Esophagus muscularis mucosa (tissue), 4 donors: ENCODE data around the gene ST8SIA6. TPM values are rescaled to one million over a fixed set of nuclear protein-coding genes. Genes with fewer than 3 reads are reported as not detected.

Source experiments
- DNase-seq: peaks from one replicate; pipeline ENCODE4 v3.0.0-alpha.2; 2017; ENCODE audit errors: extremely low spot score
- H3K27ac ChIP-seq, 4 donors: fragments of 200-600 bp; sonication (generic); replicated peaks in 1 of 4; 1 replicate in 3 of 4; 2 replicates in 1 of 4; pipeline ENCODE4 v1.5.1; 2016 to 2019; ENCODE audit warnings: mild to moderate bottlenecking in 1 of 4
- H3K27me3 ChIP-seq, 4 donors: fragments of 200-600 bp; sonication (generic); one replicate each; pipeline versions ENCODE4 v1.5.1 to v1.6.0; 2016 to 2019
- H3K36me3 ChIP-seq, 4 donors: fragments of 200-600 bp; sonication (generic); one replicate each; pipeline ENCODE4 v1.5.1; 2016 to 2019
- H3K4me1 ChIP-seq, 4 donors: fragments of 200-600 bp; sonication (generic); one replicate each; pipeline ENCODE4 v1.5.1; 2016 to 2019
- H3K4me3 ChIP-seq, 4 donors: fragments of 200-600 bp; sonication (generic); 1 replicate in 2 of 4; 2 replicates in 2 of 4; pipeline ENCODE4 v1.5.1; 2016 to 2019; ENCODE audit warnings: mild to moderate bottlenecking in 4 of 4, moderate library complexity in 1 of 4
- H3K9me3 ChIP-seq, 4 donors: fragments of 200-600 bp; sonication (generic); 1 replicate in 3 of 4; 2 replicates in 1 of 4; pipeline ENCODE4 v1.5.1; 2016 to 2019
- CTCF ChIP-seq, 3 experiments: fragments of 200-600 bp in 2 of 3; fragments of 450-650 bp in 1 of 3; sonication (generic) in 2 of 3; IDR thresholded peaks; one replicate each; pipeline ENCODE4 v1.5.1; 2017 to 2019; ENCODE audit warnings: antibody characterized with exemption in 3 of 3, mild to moderate bottlenecking in 2 of 3, moderate library complexity in 1 of 3
- EP300 ChIP-seq: sonication (generic); formaldehyde crosslinking; IDR thresholded peaks from one replicate; pipeline ENCODE4 v1.6.1; 2017; ENCODE audit warnings: antibody characterized with exemption
- POLR2A ChIP-seq: fragments of 450-650 bp; IDR thresholded peaks from one replicate; pipeline ENCODE4 v1.6.1; 2017; ENCODE audit warnings: antibody characterized with exemption, moderate library complexity, mild to moderate bottlenecking, low read depth
- POLR2AphosphoS5 ChIP-seq, 2 donors: sonication (generic); formaldehyde crosslinking; IDR thresholded peaks; one replicate each; pipeline ENCODE4 v1.6.1; 2017; ENCODE audit warnings: antibody characterized with exemption in 2 of 2
- WGBS: methylation state at CpG from one replicate; pipeline ENCODE4 v1.1.5; 2018; 5-methylcytosine and 5-hydroxymethylcytosine counted together
- intact Hi-C: fragments of 100-400 bp; cut with DNase I; formaldehyde crosslinking; loops from one replicate; pipeline ENCODE4 v1.15.1; 2023
- total RNA-seq, 4 donors: library from RNA; depleted of rRNA; stranded (reverse); fragments of >200 nt; gene quantifications; one replicate each; pipeline versions ENCODE4 v1.1.0 to v1.2.1, GENCODE V29; 2016

Gene ST8SIA6
- total RNA-seq, 4 donors from 2014 or later = 1.2 to 1.8 (median 1.3) TPM

GRCh38 chr10:17472481-17473227 lies 18.3 kb upstream of the ST8SIA6 start:
- Histone ChIP-seq H3K4me3 (no peak overlapping the region), H3K4me1 (no peaks in the 10 kb centered on the region), H3K27ac (no peak overlapping the region), H3K9me3 (no peaks in the 10 kb centered on the region), H3K27me3 (peaks cover 0 to 5% (median 0%) of the 10 kb centered on the region in 4 donors), H3K36me3 (no peaks in the 10 kb centered on the region)
- intact Hi-C loops = no loop called here
- TF ChIP-seq CTCF (IDR thresholded peaks at IDR 0.05) (no peak), EP300 (no peak), POLR2AphosphoS5 (IDR thresholded peaks at IDR 0.05) (no peak), POLR2A (no peak)
- 94% methylated on average over 3 of the region's 3 CpGs for WGBS
- no peak for DNase-seq

- DNase-seq = no peak
- intact Hi-C loops = no loop called here
- Histone ChIP-seq H3K9me3 (no peaks in the 10 kb centered on the region), H3K36me3 (no peaks in the 10 kb centered on the region), H3K4me3 (no peak overlapping the region), H3K4me1 (no peaks in the 10 kb centered on the region), H3K27me3 (peaks cover 0 to under 1% (median 0%) of the 10 kb centered on the region in 4 donors), H3K27ac (no peak overlapping the region)
- TF ChIP-seq POLR2A (no peak), POLR2AphosphoS5 (IDR thresholded peaks at IDR 0.05) (no peak), EP300 (no peak), CTCF (IDR thresholded peaks at IDR 0.05) (no peak)
- 88% methylated on average over 5 of the region's 5 CpGs for WGBS
Measured at GRCh38 chr10:17470246-17470645, 15.9 kb upstream of the ST8SIA6 start.

- Histone ChIP-seq H3K27ac (no peak overlapping the region), H3K27me3 (no peaks in the 10 kb centered on the region), H3K4me3 (no peak overlapping the region), H3K36me3 (no peaks in the 10 kb centered on the region), H3K4me1 (no peaks in the 10 kb centered on the region), H3K9me3 (no peaks in the 10 kb centered on the region)
- TF ChIP-seq CTCF (IDR thresholded peaks at IDR 0.05) (no peak), POLR2AphosphoS5 (IDR thresholded peaks at IDR 0.05) (no peak), EP300 (no peak), POLR2A (no peak)
- no peak for DNase-seq
- 74% methylated on average over 5 of the region's 5 CpGs for WGBS
- intact Hi-C loops = no loop called here
Measured at GRCh38 chr10:17465328-17466125, 11.1 kb upstream of the ST8SIA6 start.

GRCh38 chr10:17464545-17464944 lies 10.2 kb upstream of the ST8SIA6 start:
- 74% methylated on average over 5 of the region's 5 CpGs for WGBS
- intact Hi-C loops = no loop called here
- no peak overlapping the region for H3K27ac ChIP-seq
- no peak overlapping the region for H3K4me3 ChIP-seq
- no peaks in the 10 kb centered on the region for H3K4me1 ChIP-seq
- no peak for DNase-seq
- H3K9me3 ChIP-seq = no peaks in the 10 kb centered on the region
- TF ChIP-seq EP300 = no peak
- no peak for TF ChIP-seq CTCF (IDR thresholded peaks at IDR 0.05)
- no peak for TF ChIP-seq POLR2AphosphoS5 (IDR thresholded peaks at IDR 0.05)
- TF ChIP-seq POLR2A = no peak
- H3K36me3 ChIP-seq = no peaks in the 10 kb centered on the region
- no peaks in the 10 kb centered on the region for H3K27me3 ChIP-seq
